Measurements from ENCODE around the gene SLC8A2. TPM values are rescaled to one million over a fixed set of nuclear protein-coding genes. Genes with fewer than 3 reads are reported as not detected.

Gene SLC8A2
- total RNA-seq, 2 donors from 2014 or later: 0.74 to 2.3 TPM

DNA sequence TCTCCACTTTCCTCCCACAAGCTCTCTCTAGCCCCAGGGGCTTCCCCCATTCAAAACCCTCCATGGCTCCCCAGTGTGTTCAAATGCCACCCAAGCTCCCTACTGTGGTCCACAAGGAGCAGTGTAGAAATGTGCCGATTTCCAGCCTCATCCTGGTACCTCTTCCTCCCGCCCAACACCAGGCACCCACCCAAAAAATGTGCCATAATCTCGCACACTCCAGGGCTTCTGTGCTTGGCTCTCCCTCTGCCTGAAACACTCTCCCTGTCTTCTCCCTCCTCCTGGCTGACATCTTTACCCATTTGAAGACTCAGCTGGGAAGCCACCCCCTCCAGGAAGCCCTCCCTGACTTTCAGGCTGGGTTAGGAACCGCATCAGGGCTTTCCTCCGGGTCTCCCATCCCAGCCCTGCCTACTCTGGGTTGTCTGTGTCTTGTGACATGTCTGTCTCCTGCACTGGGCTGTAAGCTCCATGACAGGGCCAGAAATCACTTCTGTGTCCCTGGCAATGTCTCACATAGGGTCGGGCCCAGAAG is 35.7 kb downstream of the SLC8A2 start:
- Histone ChIP-seq H3K9ac (ENCODE audit: low read depth in 2 of 2, low read length in 2 of 2) (no peak overlapping the region), H3K27me3 (no peaks in the 10 kb centered on the region), H3K27ac (no peak overlapping the region), H3K4me3 (no peak overlapping the region), H3K9me3 (no peaks in the 10 kb centered on the region), H3K36me3 (no peaks in the 10 kb centered on the region), H3K4me1 (no peaks in the 10 kb centered on the region)
- TF ChIP-seq, protein P1, sequence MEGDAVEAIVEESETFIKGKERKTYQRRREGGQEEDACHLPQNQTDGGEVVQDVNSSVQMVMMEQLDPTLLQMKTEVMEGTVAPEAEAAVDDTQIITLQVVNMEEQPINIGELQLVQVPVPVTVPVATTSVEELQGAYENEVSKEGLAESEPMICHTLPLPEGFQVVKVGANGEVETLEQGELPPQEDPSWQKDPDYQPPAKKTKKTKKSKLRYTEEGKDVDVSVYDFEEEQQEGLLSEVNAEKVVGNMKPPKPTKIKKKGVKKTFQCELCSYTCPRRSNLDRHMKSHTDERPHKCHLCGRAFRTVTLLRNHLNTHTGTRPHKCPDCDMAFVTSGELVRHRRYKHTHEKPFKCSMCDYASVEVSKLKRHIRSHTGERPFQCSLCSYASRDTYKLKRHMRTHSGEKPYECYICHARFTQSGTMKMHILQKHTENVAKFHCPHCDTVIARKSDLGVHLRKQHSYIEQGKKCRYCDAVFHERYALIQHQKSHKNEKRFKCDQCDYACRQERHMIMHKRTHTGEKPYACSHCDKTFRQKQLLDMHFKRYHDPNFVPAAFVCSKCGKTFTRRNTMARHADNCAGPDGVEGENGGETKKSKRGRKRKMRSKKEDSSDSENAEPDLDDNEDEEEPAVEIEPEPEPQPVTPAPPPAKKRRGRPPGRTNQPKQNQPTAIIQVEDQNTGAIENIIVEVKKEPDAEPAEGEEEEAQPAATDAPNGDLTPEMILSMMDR (IDR thresholded peaks at IDR 0.05): no peak
- intact Hi-C loops (cut with DNase I): loop anchor here (2.0 to 5.0 kb wide), 2 partner anchors 81 to 271 kb away; partner anchors contain the start of gene NAPA
- no peak for DNase-seq

DNA sequence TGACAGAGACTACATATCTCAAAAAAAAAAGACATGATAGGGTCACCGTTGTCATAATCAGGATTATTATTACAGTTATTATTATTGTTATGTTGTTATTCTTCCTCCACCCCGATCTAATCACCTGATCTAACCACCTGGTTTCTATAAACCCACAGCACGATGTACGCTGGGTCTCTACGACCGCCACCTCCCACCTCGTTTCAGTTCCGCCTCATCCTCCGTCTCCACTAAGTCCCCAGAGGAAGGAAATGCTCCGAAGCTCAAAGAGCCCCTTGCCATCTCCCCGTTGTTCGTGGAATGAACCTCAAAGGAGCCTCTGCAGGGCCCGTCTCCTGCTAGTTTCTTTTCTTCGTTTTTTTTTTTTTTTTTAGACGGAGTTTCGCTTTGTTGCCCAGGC is 36.5 kb downstream of the SLC8A2 start:
- H3K9me3 ChIP-seq: no peaks in the 10 kb centered on the region
- TF ChIP-seq, protein P1 (IDR thresholded peaks at IDR 0.05): no peak
- H3K36me3 ChIP-seq: no peaks in the 10 kb centered on the region
- intact Hi-C loops (cut with DNase I): loop anchor here (5.0 kb wide), 1 partner anchor 82 kb away; the partner anchor contains the start of gene NAPA
- no peak overlapping the region for H3K27ac ChIP-seq
- H3K4me3 ChIP-seq: no peak overlapping the region
- H3K4me1 ChIP-seq: peaks cover 3% of the 10 kb centered on the region
- H3K9ac ChIP-seq (ENCODE audit: low read depth in 2 of 2, low read length in 2 of 2): no peak overlapping the region
- DNase-seq: no peak
- peaks cover 3% of the 10 kb centered on the region for H3K27me3 ChIP-seq

DNA sequence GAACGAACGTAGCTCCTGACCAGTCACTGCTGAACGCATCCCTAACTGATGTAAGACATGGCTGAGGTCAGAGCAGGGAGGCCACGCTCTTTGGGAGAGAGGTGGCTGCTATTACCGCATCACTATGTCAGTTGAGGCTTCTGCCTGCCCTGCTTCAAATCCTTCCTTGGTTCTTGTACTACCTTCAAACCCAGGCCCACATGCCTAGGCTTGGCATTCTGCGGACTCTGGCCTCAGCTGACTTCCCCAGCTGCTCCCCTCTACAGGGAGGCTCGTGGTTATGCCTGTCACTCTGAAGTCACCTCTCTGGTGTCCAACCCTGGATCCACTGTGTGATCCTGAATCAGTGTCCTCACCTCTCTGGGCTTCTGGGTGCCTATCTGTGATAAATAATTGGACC is 37.6 kb downstream of the SLC8A2 start:
- TF ChIP-seq, protein P1 (IDR thresholded peaks at IDR 0.05): no peak

DNA sequence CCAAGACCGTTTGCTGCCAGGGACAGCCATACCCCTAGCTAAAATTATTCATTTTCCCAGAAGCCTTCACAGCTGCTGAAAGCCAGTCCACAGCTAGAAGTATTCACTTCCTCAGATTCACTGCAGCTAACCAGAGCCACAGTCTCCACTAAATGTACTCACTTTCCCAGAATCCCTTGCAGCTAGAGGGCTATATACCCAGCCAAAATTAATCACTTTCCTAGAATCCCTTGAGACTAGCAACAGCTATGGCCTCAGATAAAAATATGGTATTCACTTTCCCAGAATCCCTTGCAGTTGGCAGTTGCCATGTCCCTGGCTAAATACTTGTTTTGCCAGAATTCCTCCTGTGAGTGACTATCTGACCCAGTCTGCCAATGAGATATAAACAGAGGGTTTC is 38.6 kb downstream of the SLC8A2 start:
- Histone ChIP-seq H3K27ac (no peak overlapping the region), H3K27me3 (peaks cover 8% of the 10 kb centered on the region), H3K4me1 (peaks cover 8% of the 10 kb centered on the region), H3K36me3 (no peaks in the 10 kb centered on the region), H3K4me3 (no peak overlapping the region), H3K9me3 (no peaks in the 10 kb centered on the region), H3K9ac (ENCODE audit: low read depth in 2 of 2, low read length in 2 of 2) (no peak overlapping the region)
- intact Hi-C loops (cut with DNase I): no loop called here
- DNase-seq: no peak
- TF ChIP-seq, protein P1 (IDR thresholded peaks at IDR 0.05): no peak

More for the DNA sequence above, 37.6 kb downstream of the SLC8A2 start:
- H3K4me3 ChIP-seq: no peak overlapping the region
- no peak for DNase-seq
- H3K4me1 ChIP-seq: peaks cover 8% of the 10 kb centered on the region
- no peaks in the 10 kb centered on the region for H3K36me3 ChIP-seq
- no peak overlapping the region for H3K9ac ChIP-seq (ENCODE audit: low read depth in 2 of 2, low read length in 2 of 2)
- no peak overlapping the region for H3K27ac ChIP-seq
- H3K27me3 ChIP-seq: peaks cover 8% of the 10 kb centered on the region
- no peaks in the 10 kb centered on the region for H3K9me3 ChIP-seq
- intact Hi-C loops (cut with DNase I): no loop called here

DNA sequence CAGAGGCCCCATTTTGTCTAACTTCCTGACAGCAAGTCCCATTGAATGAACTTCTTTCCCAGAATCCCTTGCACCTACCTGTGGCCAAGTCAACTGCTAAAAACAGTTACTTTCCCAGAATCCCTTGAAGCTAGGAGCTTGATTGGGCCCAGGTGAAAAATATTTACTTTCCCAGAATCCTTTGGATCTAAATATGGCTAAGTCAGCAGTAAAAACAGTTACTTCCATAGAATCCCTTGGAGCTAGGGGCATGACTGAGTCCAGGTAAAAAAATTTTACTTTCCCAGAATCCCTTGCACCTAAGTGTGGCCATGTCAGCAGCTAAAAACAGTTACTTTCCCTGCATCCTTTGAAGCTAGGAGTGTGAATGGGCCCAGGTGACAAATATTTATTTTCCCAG is 39.2 kb downstream of the SLC8A2 start:
- no peaks in the 10 kb centered on the region for H3K9me3 ChIP-seq
- peaks cover 8% of the 10 kb centered on the region for H3K27me3 ChIP-seq
- DNase-seq: no peak
- no peak overlapping the region for H3K4me3 ChIP-seq
- intact Hi-C loops (cut with DNase I): no loop called here
- H3K4me1 ChIP-seq: peaks cover 8% of the 10 kb centered on the region
- TF ChIP-seq, protein P1 (IDR thresholded peaks at IDR 0.05): no peak
- no peak overlapping the region for H3K9ac ChIP-seq (ENCODE audit: low read depth in 2 of 2, low read length in 2 of 2)
- no peaks in the 10 kb centered on the region for H3K36me3 ChIP-seq
- H3K27ac ChIP-seq: no peak overlapping the region
